HG02885 (cell line): Measurements from ENCODE around the gene GDPD5.

Experiments used
- ATAC-seq: cut with Tn5 transposase; IDR thresholded peaks from one replicate; pipeline ENCODE4 v1.9.1; 2021; ENCODE audit warnings: mild to moderate bottlenecking; ENCODE audit not compliant: unreplicated experiment, poor library complexity

The GDPD5 gene

DNA sequence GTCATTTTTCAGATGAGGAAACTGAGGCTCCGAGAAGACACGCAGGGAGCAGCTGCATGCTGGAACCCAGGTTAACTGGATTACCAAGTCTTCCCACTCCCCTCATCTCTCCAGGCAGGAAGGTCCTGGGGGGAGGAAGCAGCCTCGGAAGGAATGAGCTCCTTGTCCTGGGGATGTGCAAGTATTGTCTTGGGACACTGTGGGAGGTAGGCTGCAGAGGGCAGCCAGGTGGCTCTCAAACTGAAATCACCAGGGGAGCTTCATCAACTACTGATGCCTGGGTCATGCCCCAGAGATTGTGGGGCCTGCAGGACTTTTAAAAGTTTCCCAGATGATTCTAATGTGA is 7.6 kb downstream of the GDPD5 start:
- ATAC-seq = no peak

- ATAC-seq = no peak
These were observed 8.9 kb downstream of the GDPD5 start for GRCh38 chr11:75516886-75517285.

DNA sequence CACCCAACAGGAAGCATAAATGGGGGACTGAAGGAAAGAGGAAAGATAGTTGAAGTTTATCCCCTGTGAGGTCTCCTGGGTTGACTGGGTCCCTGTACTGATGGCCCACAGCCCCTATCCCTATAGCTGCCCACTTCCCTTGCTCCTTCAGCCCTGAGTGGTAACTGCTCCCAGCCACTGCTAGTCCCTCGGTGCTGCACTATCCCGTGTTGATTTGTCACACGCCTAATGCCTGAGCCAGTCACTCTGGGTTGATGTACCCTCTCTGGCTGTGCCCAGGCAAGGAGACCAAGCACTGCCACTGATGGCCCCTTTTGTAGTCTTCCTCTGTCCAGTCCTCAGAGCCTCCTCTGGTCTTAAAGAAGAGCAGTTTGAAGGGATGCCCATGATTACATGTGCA is 9.6 kb downstream of the GDPD5 start:
- no peak for ATAC-seq

DNA sequence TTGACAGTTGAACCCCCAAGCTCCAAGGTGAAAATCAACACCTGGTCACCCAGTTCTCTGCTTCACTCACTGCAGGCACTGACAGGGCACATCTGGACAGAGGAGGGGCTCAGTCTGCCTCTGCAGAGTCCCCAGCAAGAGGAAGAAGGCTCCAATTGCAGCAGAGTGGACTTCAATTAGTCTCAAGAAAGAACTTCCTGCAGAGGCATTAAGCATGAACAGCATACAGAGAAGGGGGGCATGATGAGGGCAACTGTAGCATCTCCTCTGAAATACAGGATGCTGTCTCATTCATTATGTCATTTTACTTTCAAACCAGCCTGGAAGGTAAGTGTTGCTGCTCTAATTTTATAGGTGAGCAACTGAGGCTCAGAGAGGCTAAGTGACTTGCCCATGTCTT is 11.1 kb downstream of the GDPD5 start:
- no peak for ATAC-seq

- no peak for ATAC-seq
These were observed 12.5 kb downstream of the GDPD5 start for GRCh38 chr11:75513250-75513649.

DNA sequence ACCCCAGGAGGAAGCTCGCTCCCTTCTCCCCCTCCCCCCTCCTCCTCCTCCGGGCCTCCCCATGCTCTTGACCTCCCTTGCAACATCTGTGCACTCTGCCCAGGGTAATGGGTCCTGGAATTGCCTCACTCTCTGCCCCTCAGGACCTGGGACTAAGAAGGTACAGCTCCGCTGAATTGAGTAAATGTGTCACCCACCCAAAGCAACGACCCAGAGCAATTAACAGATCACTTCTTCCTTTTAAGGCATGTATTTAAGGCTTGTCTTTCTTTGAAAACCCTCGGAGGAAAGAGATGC is 15.1 kb downstream of the GDPD5 start:
- ATAC-seq = no peak

- ATAC-seq = no peak
These were observed 15.6 kb downstream of the GDPD5 start for GRCh38 chr11:75510004-75510722.

GRCh38 chr11:75509020-75509720 is 16.6 kb downstream of the GDPD5 start:
- no peak for ATAC-seq

GRCh38 chr11:75508051-75508561 is 17.6 kb downstream of the GDPD5 start:
- ATAC-seq = peak; percentile 56

DNA sequence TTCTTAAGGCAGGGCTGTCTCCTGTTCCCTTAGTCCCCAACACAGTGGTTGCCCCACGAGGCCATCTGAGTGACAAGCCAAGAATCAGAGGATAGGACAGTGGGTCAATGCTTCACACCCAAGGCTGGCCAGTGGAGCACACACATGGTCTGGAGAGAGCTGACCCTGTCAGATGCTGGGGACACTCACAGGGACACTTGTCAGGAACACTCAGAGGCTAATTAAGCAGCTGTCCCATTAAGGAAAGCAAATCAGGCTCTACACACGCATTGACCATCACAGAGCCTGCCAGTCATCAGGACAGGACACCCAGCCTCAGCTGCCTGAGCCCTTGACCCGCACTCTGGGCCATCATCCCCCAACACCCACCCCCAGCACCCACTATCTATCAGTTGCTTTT is 18.2 kb downstream of the GDPD5 start:
- no peak for ATAC-seq

DNA sequence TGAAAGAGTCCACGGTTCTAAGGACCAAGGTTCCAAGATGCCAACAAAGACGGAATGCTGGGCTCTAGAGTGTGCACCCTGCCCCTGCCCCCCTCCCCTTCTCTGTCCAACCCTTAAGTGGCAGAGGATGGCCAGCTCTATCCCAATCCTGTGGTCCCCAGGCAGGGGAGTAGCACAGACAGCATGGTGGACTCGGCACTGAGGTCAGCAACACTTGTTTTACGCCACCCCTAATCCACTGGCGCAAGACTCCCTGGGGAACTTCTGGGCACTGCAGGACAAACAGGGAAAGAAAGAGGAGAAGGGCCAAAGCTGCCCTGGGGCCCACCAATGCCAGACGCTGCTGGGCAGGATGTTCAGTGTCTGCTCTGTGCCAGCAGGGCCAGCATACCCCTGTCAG is 18.9 kb downstream of the GDPD5 start:
- ATAC-seq = no peak

DNA sequence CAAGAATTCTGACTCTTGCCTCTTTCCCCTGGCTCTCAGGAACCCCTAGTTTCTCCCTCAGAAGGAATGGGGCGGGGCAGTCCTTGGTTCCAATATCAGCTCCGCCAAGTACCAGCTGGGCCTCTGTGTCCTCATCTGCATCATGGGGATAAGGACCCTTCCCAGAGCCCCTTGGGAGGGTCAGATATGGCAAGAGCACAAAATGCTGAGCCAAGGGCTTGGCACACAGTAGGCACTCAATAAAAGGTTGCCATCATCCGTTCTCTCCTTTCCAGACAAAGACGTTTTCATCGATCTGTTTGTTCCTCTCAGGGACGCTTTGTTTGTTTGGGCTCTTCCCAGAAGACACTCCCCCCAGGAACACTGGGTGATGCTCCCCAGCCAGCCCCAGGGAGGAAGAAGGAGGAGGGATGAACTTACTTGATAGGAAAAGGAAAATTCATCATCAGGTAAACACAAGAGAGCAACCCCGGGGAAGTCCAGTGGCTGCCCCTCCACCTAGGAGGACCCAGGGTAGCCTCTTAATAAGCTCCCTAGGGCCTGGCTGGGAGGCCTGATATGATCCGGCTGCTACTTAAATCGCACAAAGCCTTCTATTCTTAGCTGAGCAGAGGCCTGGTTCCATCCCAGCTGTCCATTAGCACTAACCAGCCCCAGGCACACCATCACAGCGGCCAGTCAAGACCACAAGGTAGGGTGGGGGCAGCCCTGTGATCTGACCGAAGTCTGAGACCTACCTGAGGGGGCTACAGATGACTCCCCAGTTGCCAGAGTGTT is 19.6 kb downstream of the GDPD5 start:
- no peak for ATAC-seq

GRCh38 chr11:75504501-75504900 is 21.2 kb downstream of the GDPD5 start:
- no peak for ATAC-seq

DNA sequence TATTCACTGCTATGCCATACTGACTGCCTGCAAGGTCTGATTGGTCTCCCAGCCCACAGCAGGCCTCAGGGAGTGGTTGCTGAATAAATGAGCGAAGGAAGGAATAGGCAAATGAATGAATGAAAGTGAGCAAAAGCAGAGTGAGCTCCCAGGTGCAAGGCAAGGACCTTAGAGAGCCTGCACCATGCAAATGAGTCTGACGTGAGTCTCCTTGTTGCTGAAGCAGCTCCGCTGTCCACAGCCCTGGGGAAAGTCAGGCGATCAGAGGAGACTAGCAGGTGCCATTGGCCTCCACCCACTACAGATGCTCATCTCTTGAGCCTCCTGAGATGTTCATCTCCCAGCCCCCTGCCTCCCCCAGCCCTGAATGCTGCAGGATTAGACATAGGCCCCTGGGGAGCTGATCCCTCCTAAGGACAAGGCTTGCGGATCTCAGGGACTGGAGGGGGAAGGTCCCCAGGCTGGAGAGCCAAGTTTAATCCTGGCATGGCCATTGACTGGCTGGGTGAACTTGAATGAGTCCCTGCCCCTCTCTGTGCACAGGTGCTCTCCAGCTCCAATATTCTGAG is 22.1 kb downstream of the GDPD5 start:
- ATAC-seq = peak; percentile 61

GRCh38 chr11:75502138-75502537 is 23.6 kb downstream of the GDPD5 start:
- no peak for ATAC-seq

DNA sequence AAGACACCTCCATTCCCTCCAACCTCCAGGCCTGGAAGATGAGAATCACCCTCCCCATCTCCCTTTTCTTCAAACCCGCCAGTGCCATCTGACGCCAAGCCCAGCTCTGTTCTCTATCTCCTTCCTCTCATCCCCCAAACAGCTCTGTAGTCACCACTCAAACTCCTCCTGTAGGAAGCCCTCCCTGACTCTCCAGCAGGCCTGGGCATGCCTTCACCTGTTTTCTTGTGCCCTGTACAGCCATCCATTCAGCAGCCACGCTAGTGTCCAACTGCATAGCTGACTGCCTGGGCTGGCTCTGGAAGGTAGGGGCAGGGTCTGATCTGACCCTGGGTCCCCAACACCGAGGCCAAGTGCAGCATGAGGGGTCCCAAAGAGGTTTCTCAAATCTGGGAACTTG is 25.0 kb downstream of the GDPD5 start:
- no peak for ATAC-seq

- ATAC-seq = no peak
These were observed 26.1 kb downstream of the GDPD5 start for GRCh38 chr11:75499423-75500190.

DNA sequence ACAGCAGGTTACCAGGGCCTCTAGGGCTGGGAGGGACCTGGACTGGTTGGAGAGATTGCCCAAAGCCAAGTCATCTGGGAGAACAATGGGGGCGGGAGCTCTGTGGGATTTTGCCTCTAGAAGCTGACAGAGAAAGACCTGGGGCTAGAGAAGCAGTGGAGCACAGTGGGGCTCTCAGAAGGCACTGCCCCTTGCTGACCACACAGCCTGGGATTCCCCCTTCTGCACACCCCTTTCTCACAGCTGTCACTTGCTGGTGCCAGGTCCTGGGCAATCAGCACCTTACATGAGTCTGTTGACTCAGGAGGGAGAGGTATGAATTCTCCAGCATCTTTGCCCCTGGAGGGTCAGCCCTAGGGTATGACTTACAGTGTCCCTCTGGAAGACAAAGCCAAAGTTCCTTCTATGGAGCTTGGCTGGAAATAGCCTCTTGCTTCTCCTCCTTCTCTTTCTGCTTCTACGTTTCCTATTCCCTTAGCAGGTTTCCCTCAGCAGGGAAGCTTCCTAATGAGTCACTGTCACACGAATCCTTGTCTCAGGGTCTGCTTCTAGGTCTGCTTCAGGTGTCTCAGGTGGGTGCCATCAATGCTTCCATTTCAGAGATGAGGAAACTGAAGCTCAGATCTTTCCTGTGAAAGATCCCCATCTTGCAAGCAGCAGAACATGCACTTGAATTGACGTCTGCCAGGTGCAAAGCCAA is 27.0 kb downstream of the GDPD5 start:
- no peak for ATAC-seq

DNA sequence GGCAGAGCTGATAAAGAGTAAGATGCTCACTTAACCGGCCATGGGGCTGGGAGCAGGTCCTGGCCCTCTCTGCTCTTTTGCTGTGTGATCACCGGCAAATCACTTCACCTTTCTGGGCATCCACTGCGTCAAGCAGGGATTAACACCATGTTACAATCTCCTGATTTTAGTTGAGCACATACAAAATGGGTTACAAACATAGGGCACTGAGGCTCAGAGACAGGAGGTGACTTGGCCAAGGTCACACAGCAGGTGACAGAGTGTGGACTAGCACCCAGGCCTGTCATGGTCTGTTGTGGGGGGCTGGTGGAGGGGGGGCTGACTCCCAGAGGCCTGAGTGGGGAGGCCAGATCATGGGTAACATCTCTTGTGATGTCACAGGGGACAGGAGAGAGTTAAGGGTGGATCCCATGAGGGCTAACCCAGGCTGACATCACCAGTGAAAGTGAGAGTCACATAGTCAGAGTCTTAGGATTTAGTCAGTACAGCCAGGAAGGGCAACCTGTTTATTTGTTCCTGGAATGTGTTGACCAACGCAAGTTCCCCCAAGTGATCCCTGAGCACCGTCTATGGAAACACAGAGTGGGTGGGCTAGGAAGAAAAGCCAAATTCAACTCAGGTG is 27.8 kb downstream of the GDPD5 start:
- no peak for ATAC-seq
